Thoracic aorta (tissue), 2 donors: ENCODE results near the gene SYT13. TPM values are rescaled to one million over a fixed set of nuclear protein-coding genes. Genes with fewer than 3 reads are reported as not detected.

Source experiments
- ATAC-seq: fragments of 150-250 bp; one replicate; pipeline ENCODE4 v1.8.0; 2017; ENCODE audit warnings: low read depth; ENCODE audit not compliant: insufficient number of reproducible peaks, low FRiP score
- DNase-seq: peaks from one replicate; pipeline ENCODE4 v3.0.0-alpha.2; 2020; ENCODE audit warnings: low spot score
- H3K27ac ChIP-seq, 2 donors: fragments of 200-600 bp; sonication (generic); 1 replicate in 1 of 2; 2 replicates in 1 of 2; pipeline ENCODE4 v1.5.1; 2016; ENCODE audit warnings: mild to moderate bottlenecking in 2 of 2, moderate library complexity in 2 of 2
- H3K27me3 ChIP-seq: fragments of 200-600 bp; sonication (generic); replicated peaks from 2 replicates; pipeline ENCODE4 v1.6.0; 2016; ENCODE audit warnings: mild to moderate bottlenecking; ENCODE audit not compliant: insufficient read depth
- H3K36me3 ChIP-seq: fragments of 200-600 bp; sonication (generic); one replicate; pipeline ENCODE4 v1.5.1; 2016
- H3K4me1 ChIP-seq, 2 donors: fragments of 200-600 bp; sonication (generic); 1 replicate in 1 of 2; 2 replicates in 1 of 2; pipeline versions ENCODE4 v1.5.1 to v1.6.0; 2016; ENCODE audit warnings: low read depth in 2 of 2, mild to moderate bottlenecking in 1 of 2; ENCODE audit not compliant: control insufficient read depth in 1 of 2
- H3K4me3 ChIP-seq: fragments of 200-600 bp; sonication (generic); 2 replicates; pipeline ENCODE4 v1.5.1; 2016; ENCODE audit warnings: mild to moderate bottlenecking
- H3K9me3 ChIP-seq: fragments of 200-600 bp; sonication (generic); 2 replicates; pipeline ENCODE4 v1.5.1; 2016
- total RNA-seq, 2 donors: library from RNA; depleted of rRNA; stranded (reverse); fragments of >200 nt; gene quantifications; one replicate each; pipeline versions ENCODE4 v1.1.0 to v1.2.3, GENCODE V29; 2016
- TF ChIP-seq, protein P1 (sequence below): fragments of 200-600 bp; sonication (generic); IDR thresholded peaks from one replicate; pipeline ENCODE4 v1.5.1; 2019; ENCODE audit warnings: antibody characterized with exemption

The SYT13 gene
- total RNA-seq, 2 donors from 2014 or later: not detected

DNA sequence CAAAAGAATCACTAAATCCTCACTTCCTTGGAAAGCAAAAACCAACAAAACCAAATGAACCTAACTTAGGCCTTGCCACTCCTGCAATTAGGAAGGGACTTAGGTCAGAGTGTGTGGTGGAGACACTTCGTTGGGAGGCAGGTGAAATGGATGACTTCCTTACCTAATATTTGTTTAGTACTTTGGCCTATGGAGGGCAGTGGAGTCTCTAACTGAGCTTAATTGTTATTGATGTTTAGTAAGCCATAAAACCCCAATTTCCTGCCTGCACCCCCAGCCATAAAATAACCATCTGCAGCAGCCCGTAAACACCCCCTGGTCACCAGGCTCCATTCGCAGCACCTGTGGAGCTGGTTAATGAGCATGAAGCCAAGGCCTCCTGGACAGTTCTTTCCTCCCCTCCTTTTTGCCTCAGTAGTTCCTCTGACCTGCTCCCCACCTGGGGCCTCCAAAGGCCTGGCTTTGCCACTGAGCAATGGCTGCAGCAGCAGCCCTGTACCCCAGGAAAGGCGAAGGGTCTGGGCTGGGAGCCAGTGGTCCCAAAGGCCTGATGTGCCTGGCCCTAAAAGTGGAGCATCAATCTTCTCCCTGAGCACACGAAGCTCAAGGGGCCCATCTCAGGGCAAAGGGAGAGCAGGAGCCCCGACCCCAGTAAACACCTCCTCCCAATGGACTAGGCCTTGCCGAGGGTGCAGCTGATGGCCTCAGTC is 15.6 kb upstream of the SYT13 start:
- Histone ChIP-seq H3K27ac (no peak overlapping the region), H3K9me3 (no peaks in the 10 kb centered on the region), H3K36me3 (no peaks in the 10 kb centered on the region), H3K4me1 (no peaks in the 10 kb centered on the region), H3K4me3 (no peak overlapping the region), H3K27me3 (no peaks in the 10 kb centered on the region)
- no peak for DNase-seq
- TF ChIP-seq, protein P1, sequence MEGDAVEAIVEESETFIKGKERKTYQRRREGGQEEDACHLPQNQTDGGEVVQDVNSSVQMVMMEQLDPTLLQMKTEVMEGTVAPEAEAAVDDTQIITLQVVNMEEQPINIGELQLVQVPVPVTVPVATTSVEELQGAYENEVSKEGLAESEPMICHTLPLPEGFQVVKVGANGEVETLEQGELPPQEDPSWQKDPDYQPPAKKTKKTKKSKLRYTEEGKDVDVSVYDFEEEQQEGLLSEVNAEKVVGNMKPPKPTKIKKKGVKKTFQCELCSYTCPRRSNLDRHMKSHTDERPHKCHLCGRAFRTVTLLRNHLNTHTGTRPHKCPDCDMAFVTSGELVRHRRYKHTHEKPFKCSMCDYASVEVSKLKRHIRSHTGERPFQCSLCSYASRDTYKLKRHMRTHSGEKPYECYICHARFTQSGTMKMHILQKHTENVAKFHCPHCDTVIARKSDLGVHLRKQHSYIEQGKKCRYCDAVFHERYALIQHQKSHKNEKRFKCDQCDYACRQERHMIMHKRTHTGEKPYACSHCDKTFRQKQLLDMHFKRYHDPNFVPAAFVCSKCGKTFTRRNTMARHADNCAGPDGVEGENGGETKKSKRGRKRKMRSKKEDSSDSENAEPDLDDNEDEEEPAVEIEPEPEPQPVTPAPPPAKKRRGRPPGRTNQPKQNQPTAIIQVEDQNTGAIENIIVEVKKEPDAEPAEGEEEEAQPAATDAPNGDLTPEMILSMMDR: no peak
- ATAC-seq: no peak

DNA sequence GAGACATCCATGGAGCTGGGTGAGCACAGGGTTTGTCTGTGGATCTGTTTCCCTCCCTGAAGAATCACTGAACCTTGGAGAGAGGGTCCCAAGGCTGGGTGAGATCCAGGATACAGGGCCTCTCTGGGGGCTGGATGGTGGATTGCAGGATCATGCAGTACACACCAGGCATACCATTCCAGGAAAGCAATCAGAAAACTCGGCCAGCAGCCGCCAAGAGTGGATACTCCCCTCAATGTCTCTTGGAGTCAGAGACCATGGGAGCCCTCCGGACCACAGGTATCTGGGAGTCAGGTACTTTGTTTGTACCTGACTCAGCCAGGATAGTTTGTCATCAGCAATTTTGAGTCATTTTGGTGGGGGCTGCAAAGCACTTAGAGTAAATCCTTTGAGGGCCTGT is 14.6 kb upstream of the SYT13 start:
- DNase-seq (no peak), ATAC-seq (no peak)
- no peaks in the 10 kb centered on the region for H3K4me1 ChIP-seq
- H3K9me3 ChIP-seq: no peaks in the 10 kb centered on the region
- H3K27me3 ChIP-seq: no peaks in the 10 kb centered on the region
- no peaks in the 10 kb centered on the region for H3K36me3 ChIP-seq
- TF ChIP-seq, protein P1: no peak
- no peak overlapping the region for H3K4me3 ChIP-seq
- no peak overlapping the region for H3K27ac ChIP-seq

DNA sequence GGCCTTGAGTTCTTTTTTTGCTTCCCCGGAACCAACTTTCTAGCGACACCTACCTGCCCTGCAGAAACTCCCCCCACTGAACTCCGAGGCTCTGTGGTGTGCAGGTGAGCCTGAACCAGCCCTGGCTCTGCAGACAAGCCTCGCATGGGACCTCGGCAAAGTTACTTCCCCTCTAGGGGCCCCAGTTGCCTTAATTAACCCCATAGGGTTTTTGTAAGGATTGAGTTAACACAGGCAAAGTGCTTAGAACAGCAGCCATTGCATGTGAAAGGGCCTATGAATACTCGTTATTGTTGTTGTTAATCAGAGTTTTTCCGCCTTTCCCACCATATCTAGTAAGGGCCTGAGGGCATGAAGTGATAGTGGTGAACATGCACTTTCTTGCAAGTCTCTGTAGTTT is 12.6 kb upstream of the SYT13 start:
- ATAC-seq: no peak
- no peak overlapping the region for H3K27ac ChIP-seq
- no peaks in the 10 kb centered on the region for H3K36me3 ChIP-seq
- no peaks in the 10 kb centered on the region for H3K4me1 ChIP-seq
- TF ChIP-seq, protein P1: no peak
- no peaks in the 10 kb centered on the region for H3K9me3 ChIP-seq
- no peak overlapping the region for H3K4me3 ChIP-seq
- DNase-seq: no peak
- H3K27me3 ChIP-seq: no peaks in the 10 kb centered on the region

DNA sequence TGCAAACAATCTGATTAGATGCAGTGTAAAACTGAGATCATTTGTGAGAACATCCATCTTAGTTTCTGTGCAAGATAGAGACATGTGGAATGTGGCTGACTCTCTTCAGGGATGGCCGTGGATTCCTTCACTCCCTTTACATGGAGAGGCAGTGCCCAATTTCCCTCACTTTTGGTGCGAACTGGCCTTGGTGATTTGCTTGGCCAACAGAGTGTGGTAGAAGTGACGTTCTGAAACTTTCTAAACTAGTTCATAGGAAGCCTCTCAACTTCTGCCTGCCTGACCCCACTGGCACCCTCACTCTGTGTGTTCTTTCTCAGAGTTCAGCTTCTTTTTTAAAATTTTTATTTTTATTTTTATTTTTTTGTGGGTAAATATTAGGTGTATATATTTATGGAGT is 9.9 kb upstream of the SYT13 start:
- H3K27ac ChIP-seq: no peak overlapping the region
- H3K36me3 ChIP-seq: no peaks in the 10 kb centered on the region
- no peak overlapping the region for H3K4me3 ChIP-seq
- no peaks in the 10 kb centered on the region for H3K9me3 ChIP-seq
- ATAC-seq: no peak
- TF ChIP-seq, protein P1: no peak
- H3K4me1 ChIP-seq: no peaks in the 10 kb centered on the region
- DNase-seq: no peak
- H3K27me3 ChIP-seq: no peaks in the 10 kb centered on the region

DNA sequence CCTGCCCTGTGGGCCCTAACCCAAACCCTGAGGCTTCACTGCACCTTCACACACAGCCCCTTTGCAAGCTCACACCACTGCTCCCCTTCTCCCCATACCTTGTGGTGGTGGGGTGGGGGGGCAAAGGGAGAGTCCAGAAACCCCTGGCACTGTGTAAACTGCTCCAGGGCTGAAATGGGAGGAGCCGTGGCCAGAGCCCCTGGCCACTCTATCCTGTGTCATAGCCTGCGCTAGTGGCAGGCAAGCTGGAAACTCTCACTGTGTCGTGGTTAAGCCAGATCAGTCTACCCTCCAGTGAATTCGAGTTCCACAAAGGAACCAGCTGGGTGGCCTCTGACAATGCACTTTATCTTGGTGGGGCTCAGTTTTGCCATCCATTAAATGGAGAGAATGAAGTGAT is 8.4 kb upstream of the SYT13 start:
- Histone ChIP-seq H3K36me3 (no peaks in the 10 kb centered on the region), H3K4me1 (no peaks in the 10 kb centered on the region), H3K9me3 (no peaks in the 10 kb centered on the region), H3K4me3 (no peak overlapping the region), H3K27me3 (no peaks in the 10 kb centered on the region), H3K27ac (no peak overlapping the region)
- ATAC-seq (peak; percentile 41), DNase-seq (no peak)
- TF ChIP-seq, protein P1: no peak
